H1 (cell line): Measurements from ENCODE around the gene GDF15. TPM values are rescaled to one million over a fixed set of nuclear protein-coding genes. Genes with fewer than 3 reads are reported as not detected.

Experiments
- CTCF ChIA-PET: fragments of 300-600 bp; sonication (Branson Sonifier 250); formaldehyde crosslinking; loops from one replicate; lab custom pipeline; 2021; ENCODE audit not compliant: partially characterized antibody; lab: Charles Lee
- POLR2A ChIA-PET: fragments of 300-600 bp; sonication (Branson Sonifier 250); formaldehyde crosslinking; loops from one replicate; lab custom pipeline; 2021; ENCODE audit warnings: inconsistent platforms; ENCODE audit not compliant: partially characterized antibody; lab: Charles Lee
- DNase-seq, 2 experiments: peaks; one replicate each; pipeline versions ENCODE4 v3.0.0 to v3.0.0-alpha.2; 2010 to 2022; ENCODE audit warnings: low spot score in 2 of 2, low read depth in 1 of 2, mixed read lengths in 1 of 2
- FAIRE-seq: peaks from 2 replicates; lab custom pipeline; 2011; peaks lifted over from hg19 to GRCh38; lab: Jason Lieb, UNC
- H2AFZ ChIP-seq: 2 replicates; pipeline ENCODE4 v1.8.1; 2012; ENCODE audit warnings: low read length, inconsistent platforms
- H2AK5ac ChIP-seq: 2 replicates; pipeline ENCODE4 v1.6.1; 2013; ENCODE audit warnings: low read depth, low read length
- H2BK120ac ChIP-seq: replicated peaks from 2 replicates; pipeline ENCODE3; 2013; ENCODE audit warnings: low read depth, low read length, inconsistent platforms
- H2BK12ac ChIP-seq: 2 replicates; pipeline ENCODE4 v1.6.1; 2013; ENCODE audit warnings: low read depth, low read length
- H2BK15ac ChIP-seq: 2 replicates; pipeline ENCODE4 v1.6.1; 2013; ENCODE audit warnings: low read length
- H2BK20ac ChIP-seq: 2 replicates; pipeline ENCODE4 v1.6.1; 2013; ENCODE audit warnings: low read length
- H2BK5ac ChIP-seq: 2 replicates; pipeline ENCODE4 v1.6.1; 2013; ENCODE audit warnings: low read depth, low read length
- H3K14ac ChIP-seq: 2 replicates; pipeline ENCODE4 v1.6.1; 2013; ENCODE audit warnings: inconsistent platforms; ENCODE audit not compliant: insufficient read length
- H3K18ac ChIP-seq: 2 replicates; pipeline ENCODE4 v1.6.1; 2013; ENCODE audit warnings: low read length; ENCODE audit errors: extremely low read depth
- H3K23ac ChIP-seq: 2 replicates; pipeline ENCODE4 v1.6.1; 2013; ENCODE audit warnings: inconsistent platforms; ENCODE audit not compliant: insufficient read length
- H3K23me2 ChIP-seq: 2 replicates; pipeline ENCODE4 v1.6.1; 2013; ENCODE audit warnings: low read depth, low read length
- H3K27ac ChIP-seq: 2 replicates; pipeline ENCODE4 v1.6.1; 2011; ENCODE audit warnings: low read depth, low read length, inconsistent platforms
- H3K27me3 ChIP-seq, 4 experiments: replicated peaks in 1 of 4; 1 replicate in 1 of 4; 2 replicates in 3 of 4; pipeline versions ENCODE4 v1.6.1 to v1.8.1; 2011 to 2013; ENCODE audit warnings: low read length in 3 of 4, mild to moderate bottlenecking in 3 of 4, inconsistent platforms in 2 of 4, mixed read lengths in 2 of 4, moderate library complexity in 1 of 4; ENCODE audit not compliant: control insufficient read depth in 3 of 4, insufficient read depth in 3 of 4; ENCODE audit errors: extremely low read depth in 1 of 4
- H3K36me3 ChIP-seq, 4 experiments: 2 replicates each; pipeline versions ENCODE4 v1.6.1 to v1.8.1; 2011 to 2013; ENCODE audit warnings: mild to moderate bottlenecking in 4 of 4, low read length in 3 of 4, moderate library complexity in 2 of 4, control low read depth in 1 of 4, inconsistent platforms in 1 of 4; ENCODE audit not compliant: insufficient read depth in 4 of 4, control insufficient read depth in 2 of 4
- H3K4ac ChIP-seq: replicated peaks from 2 replicates; pipeline ENCODE3; 2013; ENCODE audit warnings: low read length, low read depth, mixed read lengths, inconsistent platforms; ENCODE audit not compliant: insufficient read length
- H3K4me1 ChIP-seq, 4 experiments: replicated peaks in 1 of 4; 1 replicate in 1 of 4; 2 replicates in 3 of 4; pipeline versions ENCODE4 v1.6.1 to v1.8.1; 2011 to 2013; ENCODE audit warnings: low read length in 3 of 4, inconsistent platforms in 2 of 4, mixed read lengths in 1 of 4; ENCODE audit not compliant: insufficient read depth in 4 of 4, control insufficient read depth in 3 of 4
- H3K4me2 ChIP-seq, 2 experiments: 2 replicates each; pipeline versions ENCODE4 v1.6.1 to v1.8.1; 2011 to 2013; ENCODE audit warnings: low read depth in 2 of 2, low read length in 2 of 2, control low read depth in 1 of 2, inconsistent platforms in 1 of 2, mild to moderate bottlenecking in 1 of 2; ENCODE audit not compliant: insufficient read depth in 1 of 2
- H3K4me3 ChIP-seq, 4 experiments: fragments of 200-600, 300-600 bp in 1 of 4; sonication (generic), shearing (Covaris generic), sonication (Bioruptor Twin) in 1 of 4; 2 replicates each; pipeline versions ENCODE4 v1.5.1 to v1.8.1; 2011 to 2016; ENCODE audit warnings: low read length in 4 of 4, low read depth in 3 of 4, control low read depth in 2 of 4, inconsistent platforms in 2 of 4, mild to moderate bottlenecking in 2 of 4, mixed read lengths in 1 of 4, moderate library complexity in 1 of 4; ENCODE audit not compliant: insufficient read depth in 2 of 4; ENCODE audit errors: extremely low read depth in 1 of 4
- H3K56ac ChIP-seq: replicated peaks from 2 replicates; pipeline ENCODE3; 2013; ENCODE audit warnings: low read depth, mild to moderate bottlenecking, mixed read lengths, low read length, inconsistent platforms; ENCODE audit not compliant: insufficient read length
- H3K79me1 ChIP-seq: 2 replicates; pipeline ENCODE4 v1.6.1; 2013; ENCODE audit warnings: low read depth, low read length, control low read depth
- H3K79me2 ChIP-seq, 2 experiments: 2 replicates each; pipeline versions ENCODE4 v1.6.1 to v1.8.1; 2012 to 2013; ENCODE audit warnings: low read length in 2 of 2, mild to moderate bottlenecking in 2 of 2, inconsistent platforms in 1 of 2; ENCODE audit not compliant: insufficient read depth in 2 of 2, control insufficient read depth in 1 of 2
- H3K9ac ChIP-seq, 4 experiments: replicated peaks in 1 of 4; 1 replicate in 1 of 4; 2 replicates in 3 of 4; pipeline versions ENCODE4 v1.6.1 to v1.8.1; 2011 to 2013; ENCODE audit warnings: low read depth in 3 of 4, low read length in 3 of 4, control low read depth in 2 of 4, mild to moderate bottlenecking in 2 of 4, moderate library complexity in 2 of 4, inconsistent platforms in 1 of 4; ENCODE audit errors: extremely low read depth in 1 of 4
- H3K9me3 ChIP-seq, 2 experiments: 2 replicates each; pipeline versions ENCODE4 v1.6.1 to v1.8.1; 2012 to 2013; ENCODE audit warnings: mild to moderate bottlenecking in 2 of 2, moderate library complexity in 2 of 2, control low read depth in 1 of 2, inconsistent platforms in 1 of 2, low read depth in 1 of 2, low read length in 1 of 2, mixed read lengths in 1 of 2; ENCODE audit not compliant: insufficient read depth in 2 of 2
- H4K20me1 ChIP-seq, 2 experiments: replicated peaks in 1 of 2; 2 replicates each; pipeline versions ENCODE3 to v1.8.1; 2011 to 2013; ENCODE audit warnings: inconsistent platforms in 2 of 2, low read length in 2 of 2, mild to moderate bottlenecking in 1 of 2; ENCODE audit not compliant: insufficient read depth in 2 of 2, control insufficient read depth in 1 of 2
- H4K5ac ChIP-seq: 2 replicates; pipeline ENCODE4 v1.6.1; 2013; ENCODE audit warnings: low read length, low read depth, mixed read lengths, inconsistent platforms; ENCODE audit not compliant: insufficient read length
- H4K8ac ChIP-seq: 2 replicates; pipeline ENCODE4 v1.8.0; 2013; ENCODE audit warnings: mild to moderate bottlenecking, moderate library complexity, low read length, inconsistent platforms; ENCODE audit not compliant: insufficient read depth; ENCODE audit errors: extremely low read depth
- H4K91ac ChIP-seq: replicated peaks from 2 replicates; pipeline ENCODE3; 2013; ENCODE audit warnings: low read length, mixed read lengths, inconsistent platforms; ENCODE audit not compliant: insufficient read length
- CBX5 ChIP-seq: fragments of 300-800, 300-1000 bp; sonication (generic); IDR thresholded peaks from 2 replicates; pipeline ENCODE4 v1.7.1; 2016; ENCODE audit warnings: antibody characterized with exemption, low read length, low read depth
- CBX8 ChIP-seq: fragments of 300-800, 300-1000 bp; sonication (generic); IDR thresholded peaks from 2 replicates; pipeline ENCODE4 v1.7.1; 2016; ENCODE audit warnings: low read depth, low read length, borderline replicate concordance
- CHD1 ChIP-seq: IDR thresholded peaks from 2 replicates; pipeline ENCODE4 v1.6.1; 2012; ENCODE audit warnings: low read depth, low read length, improper control_type of control experiment
- CTBP2 ChIP-seq: IDR thresholded peaks from 2 replicates; pipeline ENCODE4 v1.7.0; 2011; ENCODE audit warnings: borderline replicate concordance, mild to moderate bottlenecking, moderate library complexity, mixed read lengths, low read length; ENCODE audit not compliant: insufficient read depth, insufficient read length
- EZH2 ChIP-seq: fragments of 200-600 bp; sonication (generic); IDR thresholded peaks from 2 replicates; pipeline ENCODE4 v1.7.1; 2012; ENCODE audit warnings: low read depth, mild to moderate bottlenecking, moderate library complexity, low read length, inconsistent platforms; ENCODE audit not compliant: severe bottlenecking
- GTF2F1 ChIP-seq: IDR thresholded peaks from 2 replicates; pipeline ENCODE4 v1.6.1; 2012; ENCODE audit warnings: low read depth, low read length, improper control_type of control experiment, borderline replicate concordance
- JUND ChIP-seq: IDR thresholded peaks from 2 replicates; pipeline ENCODE4 v1.6.1; 2011; ENCODE audit warnings: mild to moderate bottlenecking, improper control_type of control experiment, low read length
- KDM1A ChIP-seq: fragments of 200-600, 300-600 bp; sonication (generic); IDR thresholded peaks from 2 replicates; pipeline ENCODE4 v1.7.1; 2016; ENCODE audit warnings: mild to moderate bottlenecking, low read length, borderline replicate concordance
- NANOG ChIP-seq: IDR thresholded peaks from 2 replicates; pipeline ENCODE4 v1.6.1; 2011; ENCODE audit warnings: low read length, low read depth, mild to moderate bottlenecking, inconsistent platforms; ENCODE audit not compliant: insufficient read depth, poor library complexity, severe bottlenecking
- SIRT6 ChIP-seq: IDR thresholded peaks from one replicate; pipeline ENCODE4 v1.7.1; 2012; ENCODE audit warnings: low read length, inconsistent platforms
- SP4 ChIP-seq: IDR thresholded peaks from 2 replicates; pipeline ENCODE4 v1.6.1; 2012; ENCODE audit warnings: low read length, inconsistent platforms
- TCF12 ChIP-seq: IDR thresholded peaks from 2 replicates; pipeline ENCODE4 v1.6.1; 2011; ENCODE audit warnings: low read depth, mild to moderate bottlenecking, low read length
- YY1 ChIP-seq: IDR thresholded peaks from 2 replicates; pipeline ENCODE4 v1.6.1; 2011; ENCODE audit warnings: low read depth, mild to moderate bottlenecking, low read length
- WGBS, 2 experiments: shearing (Covaris generic) in 1 of 2; methylation state at CpG; one replicate each; pipeline versions ENCODE4 v1.1.6 to v1.1.7; 2013 to 2015; ENCODE audit warnings: low lambda C conversion rate in 2 of 2, mixed read lengths in 2 of 2, inconsistent platforms in 1 of 2, low coverage in 1 of 2, missing lambda C conversion rate in 1 of 2; ENCODE audit not compliant: insufficient replicate concordance in 2 of 2, insufficient coverage in 1 of 2, insufficient read length in 1 of 2; ENCODE audit errors: extremely low coverage in 1 of 2, missing lambda C conversion rate in 1 of 2; 5-methylcytosine and 5-hydroxymethylcytosine counted together
- polyA plus RNA-seq, 7 experiments: library from polyadenylated mRNA; depleted of rRNA in 3 of 7; stranded (reverse) in 5 of 7; unstranded in 2 of 7; fragments of >200 nt in 5 of 7; fragments of 200-250 nt in 2 of 7; gene quantifications; 1 replicate in 5 of 7; 2 replicates in 1 of 7; 4 replicates in 1 of 7; pipeline versions ENCODE4 v1.2.1 to v1.2.3, GENCODE V29; 2011 to 2013; ENCODE audit warnings: missing spikeins in 2 of 7, mixed read lengths in 2 of 7
- total RNA-seq: library from RNA; stranded (reverse); fragmentation: NEBNext Ultra II Directional; extraction: Animal tissue kit (Norgen Biotek cat#: 25700); gene quantifications from 2 replicates; pipeline ENCODE4 v1.2.1, GENCODE V29; 2021

GDF15 gene
- total and polyA plus RNA-seq, 2 of the 8 experiments (the other 6 are each of a cell fraction or from before 2014, with no cell fraction given), result 4.1 to 8.5 TPM

DNA sequence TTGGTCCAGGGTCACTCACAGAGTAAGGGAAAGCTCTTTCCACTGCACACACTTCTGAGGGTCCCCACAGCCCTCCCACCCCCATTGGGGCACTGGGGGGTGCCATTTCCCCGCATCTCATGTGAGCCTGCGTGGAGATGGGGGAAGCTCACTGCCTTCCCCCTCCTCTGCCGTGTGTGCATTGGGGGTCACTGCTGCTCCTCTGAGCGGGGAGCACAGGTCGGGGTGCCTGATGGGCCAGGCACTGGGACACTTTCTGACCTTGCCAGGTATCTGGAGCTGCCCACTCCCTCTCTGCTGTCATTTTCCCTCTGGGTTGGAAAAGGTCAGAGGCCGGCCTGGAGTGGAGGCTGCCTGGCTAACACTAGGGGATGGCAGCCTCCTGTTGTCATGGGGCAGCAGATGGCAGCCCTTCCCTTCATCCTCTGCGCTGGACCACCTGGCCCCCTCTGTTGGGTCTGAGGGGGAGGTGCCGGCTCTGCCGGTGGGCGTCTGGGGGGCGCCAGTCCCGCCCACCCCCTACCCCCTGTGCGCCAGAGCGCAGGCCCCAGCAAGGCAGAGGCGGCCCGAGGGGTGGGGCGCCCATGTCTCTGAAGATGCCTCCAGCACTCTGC is 42.3 kb downstream of the GDF15 start:
- no peak overlapping the region for H3K23ac ChIP-seq
- no peak overlapping the region for H2BK120ac ChIP-seq
- no peaks in the 10 kb centered on the region for H3K79me2 ChIP-seq
- H3K27ac ChIP-seq, result no peak overlapping the region
- H3K4me2 ChIP-seq, result peak overlapping the region; percentile 68 to 76
- H3K23me2 ChIP-seq, result peaks cover 10% of the 10 kb centered on the region; the same call in 1 of the 2 replicates
- H4K8ac ChIP-seq, result peak overlapping the region; percentile 85; the same call in 1 of the 2 replicates
- no peaks in the 10 kb centered on the region for H3K36me3 ChIP-seq
- H3K9me3 ChIP-seq, result no peaks in the 10 kb centered on the region
- H4K91ac ChIP-seq, result peak overlapping the region; percentile 65
- 46% methylated on average over 12 of the region's 17 CpGs; no CpG with 5 or more reads in 1 of the 2 experiments for WGBS, 2 experiments
- peaks cover 4 to 14% of the 10 kb centered on the region in 2 experiments for H4K20me1 ChIP-seq
- H3K9ac ChIP-seq, result no peak overlapping the region
- peak overlapping the region; percentile 7; the same call in 1 of the 2 replicates for H2AK5ac ChIP-seq
- no peak overlapping the region for H3K4ac ChIP-seq
- peaks cover 0 to 51% (median 34%) of the 10 kb centered on the region in 4 experiments; a peak in 6 of 7 replicates for H3K4me1 ChIP-seq
- peaks cover 3% of the 10 kb centered on the region; the same call in 1 of the 2 replicates for H3K79me1 ChIP-seq
- H2BK12ac ChIP-seq, result no peak overlapping the region
- peak overlapping the region; percentile 18 for H4K5ac ChIP-seq
- no peak overlapping the region for H2AFZ ChIP-seq
- H2BK5ac ChIP-seq, result no peak overlapping the region
- no peak overlapping the region for H3K56ac ChIP-seq
- H3K27me3 ChIP-seq, result no peaks in the 10 kb centered on the region; a peak in 1 of 7 replicates
- DNase-seq (no peak), FAIRE-seq (no peak)
- no peak overlapping the region for H3K18ac ChIP-seq
- H3K4me3 ChIP-seq, result peak overlapping the region in 2 of 4 experiments; percentile 48 to 70; a peak in 3 of 8 replicates
- ChIA-PET CTCF (interaction anchor here (0.6 to 2.8 kb wide), 6 partner anchors 9 to 119 kb away, joined by 3 to 14 read pairs (median 4); partner anchors contain the start of gene SSBP4), POLR2A (interaction anchor here (1.0 to 2.3 kb wide), 4 partner anchors 11 to 106 kb away, joined by 4 to 26 read pairs (median 4); partner anchors contain the start of genes LSM4 and SSBP4)
- H2BK20ac ChIP-seq, result no peak overlapping the region
- no peak overlapping the region for H3K14ac ChIP-seq
- no peak overlapping the region for H2BK15ac ChIP-seq
- TF ChIP-seq CBX8 (no peak), CBX5 (no peak), SIRT6 (no peak), GTF2F1 (no peak), CHD1 (no peak), KDM1A (no peak), EZH2 (no peak), SP4 (no peak), NANOG (no peak), JUND (no peak), TCF12 (no peak), YY1 (no peak), CTBP2 (no peak)
